NCI-H2029 treated with DMSO at 0.1 percent for 48 hours (cell line): Measurements from ENCODE around the gene LSM3.

Experiments used
- DNase-seq: peaks from one replicate; lab custom pipeline; 2025; lab: John Stamatoyannopoulos, UW

LSM3 gene

DNA sequence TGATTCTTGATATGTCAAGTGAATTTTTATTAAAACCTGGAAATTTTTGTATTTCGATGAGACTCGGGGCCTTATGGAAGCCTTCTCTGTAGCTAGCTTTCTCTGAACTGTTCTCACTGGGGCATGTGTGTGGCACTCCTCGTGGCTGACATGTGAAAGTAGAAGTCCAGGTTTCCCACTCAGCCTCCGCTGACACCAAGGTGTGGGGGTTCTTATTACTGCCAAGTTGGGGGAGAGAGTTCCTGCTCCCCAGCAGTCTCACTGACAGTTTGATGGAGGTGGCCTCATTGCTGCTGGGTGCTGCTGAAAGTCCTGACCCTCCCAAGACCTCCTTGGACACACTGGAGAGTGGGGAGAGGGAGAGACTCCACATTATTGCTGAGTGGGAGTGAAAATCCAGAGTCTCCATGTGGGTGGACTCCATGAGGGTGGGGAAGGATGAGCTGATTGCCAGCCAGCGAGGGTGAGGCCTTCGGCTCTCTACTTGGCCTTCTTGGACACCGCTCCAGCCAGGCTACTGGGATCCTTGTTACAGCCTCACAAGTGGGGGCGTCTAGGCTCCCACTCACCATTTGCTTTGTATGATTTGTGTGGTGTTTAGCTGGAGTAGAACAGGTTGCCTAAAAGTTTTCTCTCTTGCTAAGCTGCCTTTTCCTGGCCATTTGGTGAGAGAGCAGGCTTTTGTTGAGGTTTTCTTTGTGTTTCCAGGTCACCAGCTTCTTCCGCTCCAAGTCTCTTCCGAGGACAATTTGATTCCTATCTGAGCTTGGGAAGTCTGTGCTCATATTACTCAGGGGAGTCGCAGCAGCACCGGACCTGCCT is 64.1 kb downstream of the LSM3 start:
- no peak for DNase-seq

DNA sequence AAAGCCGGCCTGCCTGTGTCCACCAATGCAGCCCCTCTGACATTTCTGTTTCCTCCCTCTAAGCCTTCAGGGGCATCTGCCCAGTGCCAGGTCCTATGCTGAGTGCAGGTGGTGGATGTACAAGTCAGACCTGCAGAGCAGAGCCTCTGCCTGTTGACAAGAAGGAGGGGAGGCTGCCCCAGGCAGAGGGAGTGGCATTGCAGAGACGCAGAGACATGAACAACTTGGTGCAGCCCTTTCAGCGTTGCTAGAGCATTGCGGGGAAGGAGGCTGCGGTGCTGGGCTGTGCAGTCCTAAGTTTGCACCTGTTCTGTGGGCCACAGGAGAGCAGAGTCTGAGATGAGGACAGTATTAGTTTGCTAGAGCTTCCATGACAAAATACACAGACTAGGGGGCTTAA is 65.2 kb downstream of the LSM3 start:
- DNase-seq, result no peak

DNA sequence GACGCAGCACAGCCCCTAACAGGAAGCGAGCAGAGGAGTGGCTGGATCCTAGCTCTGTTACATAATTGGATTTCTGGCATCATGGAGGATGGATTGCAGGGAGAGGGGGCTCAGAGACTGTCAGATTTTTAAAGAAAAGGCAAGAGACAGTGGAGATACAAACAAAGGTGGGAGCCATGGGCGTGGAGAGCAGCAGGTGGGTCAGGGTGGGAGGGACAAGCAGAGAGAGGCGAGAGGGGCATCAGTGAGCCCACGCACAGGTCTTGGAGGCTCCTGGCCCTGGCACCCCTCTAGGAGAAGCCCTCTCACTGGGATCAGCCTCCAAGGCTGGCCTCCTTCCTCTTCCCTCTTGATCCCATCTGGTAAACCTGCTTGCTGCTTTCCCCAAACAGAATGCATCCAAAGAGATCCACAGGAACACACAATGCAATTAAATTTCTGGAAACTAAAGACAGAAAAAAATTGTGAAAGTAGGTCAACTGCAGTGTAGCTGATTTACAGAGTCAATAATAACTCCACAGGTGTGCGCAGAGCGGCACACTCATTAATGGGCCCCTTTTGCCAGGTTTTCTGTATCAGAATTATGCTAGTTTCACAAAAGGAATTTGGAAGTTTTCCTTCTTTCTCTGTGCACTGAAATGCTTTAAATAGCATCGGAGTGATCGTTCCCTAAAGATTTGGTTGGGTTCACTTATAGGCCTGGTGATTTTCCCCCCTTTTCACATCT is 66.1 kb downstream of the LSM3 start:
- no peak for DNase-seq

DNA sequence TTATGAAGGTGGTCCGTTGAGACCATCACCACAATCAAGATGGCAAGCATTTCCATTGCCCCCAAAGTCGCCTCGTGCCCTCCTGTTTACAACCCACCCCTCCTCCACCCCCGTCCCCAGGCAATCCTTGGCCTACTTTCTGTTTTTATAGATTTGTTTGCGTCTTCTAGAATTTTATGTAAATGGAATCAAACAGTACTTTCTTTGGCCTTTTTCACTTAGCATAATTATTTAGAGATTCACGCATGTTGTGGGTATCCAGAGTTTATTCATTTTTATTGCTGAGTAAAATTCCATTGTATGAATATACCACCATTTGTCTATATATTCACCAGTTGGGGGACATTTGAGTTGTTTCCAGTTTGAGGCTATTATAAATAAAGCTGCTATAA is 66.6 kb downstream of the LSM3 start:
- DNase-seq, result no peak

DNA sequence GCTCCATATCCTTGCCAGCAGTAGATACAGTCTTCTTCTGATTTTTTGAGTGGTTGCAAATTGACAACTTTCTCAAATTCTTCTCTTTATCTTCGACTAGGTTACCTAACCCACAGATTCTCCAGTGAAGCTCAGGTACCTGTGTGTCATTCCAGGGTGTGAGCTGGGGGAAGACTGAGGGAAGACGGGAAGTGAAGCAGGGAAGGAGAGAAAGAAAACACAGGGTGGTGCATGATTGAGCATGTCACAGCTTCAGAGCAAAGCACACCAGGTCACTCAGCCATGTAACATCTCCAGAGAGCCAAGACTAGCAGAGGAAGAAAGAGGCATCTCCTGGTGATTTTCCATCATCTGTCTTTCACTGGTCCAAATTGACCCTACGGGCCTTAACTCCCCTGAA is 67.2 kb downstream of the LSM3 start:
- no peak for DNase-seq

DNA sequence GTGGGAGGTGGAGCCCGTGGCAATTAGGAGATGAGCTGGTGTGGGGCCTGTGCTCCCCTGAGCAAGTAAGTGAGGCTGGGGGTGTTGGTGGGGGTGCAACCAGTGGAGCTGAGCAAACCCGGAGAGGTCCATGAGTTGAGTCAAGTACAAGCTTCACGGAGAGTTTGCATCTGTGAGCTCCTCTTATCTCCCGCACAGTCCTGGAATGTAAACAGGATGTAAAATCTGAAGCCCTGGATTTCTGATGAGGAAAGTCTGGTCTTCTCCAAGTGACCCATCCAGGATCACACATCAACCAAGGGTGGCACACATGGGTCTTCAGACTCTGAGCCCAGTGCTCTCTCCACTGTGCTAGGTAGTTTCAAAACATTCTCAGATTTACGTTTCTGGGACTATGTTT is 67.8 kb downstream of the LSM3 start:
- no peak for DNase-seq

DNA sequence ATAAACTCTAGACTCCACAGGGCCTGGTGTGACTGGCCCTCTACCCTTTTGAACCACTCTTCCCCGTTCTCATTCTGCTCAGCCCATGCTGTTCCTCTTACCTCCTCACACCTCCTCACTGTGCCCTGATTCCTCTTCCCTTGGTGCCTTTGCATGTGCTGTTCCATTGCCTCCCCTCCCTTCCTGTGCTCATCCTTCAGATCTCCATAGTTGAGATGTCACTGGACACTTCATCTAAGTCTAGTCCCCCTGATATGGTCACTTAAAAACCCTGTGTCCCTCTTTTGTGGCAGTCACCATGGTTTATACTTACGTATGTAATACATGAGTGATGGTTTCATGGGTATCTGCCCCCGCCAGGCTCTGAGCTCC is 69.8 kb downstream of the LSM3 start:
- DNase-seq, result no peak

DNA sequence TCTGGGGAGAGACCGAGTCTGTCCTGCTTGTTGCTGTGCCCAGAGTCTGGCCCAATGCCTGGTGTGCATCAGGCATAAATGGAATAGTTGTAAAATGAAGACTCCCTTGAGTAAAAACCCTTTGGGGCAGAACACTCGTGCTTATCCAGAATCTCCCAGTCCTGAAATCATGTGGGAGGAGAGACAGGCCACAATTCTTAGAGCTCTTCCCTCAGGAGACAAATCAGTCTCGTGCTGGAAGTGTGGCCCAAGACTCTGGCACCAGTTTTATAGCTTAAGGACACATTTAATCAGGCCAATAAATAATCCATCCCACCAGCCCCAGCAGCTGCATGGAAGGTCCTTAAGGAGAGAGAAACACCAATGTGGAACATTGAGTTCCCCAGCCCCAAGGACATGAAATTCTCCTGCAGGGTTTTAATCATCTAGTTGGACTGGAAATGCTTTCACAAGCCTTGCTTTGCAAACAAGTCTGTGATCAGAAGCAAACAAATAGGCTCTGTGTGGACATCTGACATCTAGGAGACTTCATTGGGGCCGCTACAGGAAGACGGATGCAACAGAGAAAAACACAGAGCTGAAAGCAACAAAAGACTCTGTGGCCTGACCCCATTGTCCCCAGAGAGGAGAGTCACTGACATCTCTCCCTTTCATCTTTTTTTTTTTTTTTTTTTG is 70.4 kb downstream of the LSM3 start:
- DNase-seq, result no peak
